OCI-LY3 (cell line): ENCODE results near the gene ARHGAP5.

ENCODE experiments used
- EZH2phosphoT487 ChIP-seq: fragments of 200-600 bp; shearing (Covaris generic); IDR thresholded peaks from 2 replicates; pipeline ENCODE4 v1.6.1; 2018; ENCODE audit warnings: antibody characterized with exemption, mixed run types, low read depth
- TF ChIP-seq, protein P1 (sequence below): fragments of 200-600, 300-600 bp; sonication (generic); IDR thresholded peaks from 2 replicates; pipeline ENCODE4 v1.5.1; 2014; ENCODE audit warnings: antibody characterized with exemption, low read length, low read depth

DNA sequence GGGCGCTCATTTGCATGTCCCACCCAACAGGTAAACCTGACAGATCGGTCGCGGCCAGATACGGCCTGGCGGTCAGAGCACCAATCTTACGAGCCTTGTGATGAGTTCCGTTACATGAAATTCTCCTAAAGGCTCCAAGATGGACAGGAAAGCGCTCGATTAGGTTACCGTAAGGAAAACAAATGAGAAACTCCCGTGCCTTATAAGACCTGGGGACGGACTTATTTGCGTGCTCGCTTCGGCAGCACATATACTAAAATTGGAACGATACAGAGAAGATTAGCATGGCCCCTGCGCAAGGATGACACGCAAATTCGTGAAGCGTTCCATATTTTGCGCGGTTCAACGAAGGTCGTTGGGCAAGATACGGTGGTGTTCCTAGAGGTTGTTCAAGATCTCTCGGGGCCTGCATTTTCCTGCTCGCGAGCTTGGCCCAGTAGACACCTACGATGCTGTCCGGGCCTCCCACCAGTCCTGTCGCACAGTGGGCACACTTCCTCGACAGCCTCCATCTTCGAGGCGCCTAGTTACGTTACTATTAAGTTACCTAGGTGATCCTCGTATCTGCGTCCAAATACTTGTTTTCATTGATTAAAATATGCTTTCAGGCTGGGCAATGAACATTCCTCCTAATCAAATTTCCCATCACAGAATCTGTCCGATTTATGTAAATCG, 124.8 kb downstream of the ARHGAP5 start, which contains the start of gene RNU6-7:
- TF ChIP-seq, protein P1, sequence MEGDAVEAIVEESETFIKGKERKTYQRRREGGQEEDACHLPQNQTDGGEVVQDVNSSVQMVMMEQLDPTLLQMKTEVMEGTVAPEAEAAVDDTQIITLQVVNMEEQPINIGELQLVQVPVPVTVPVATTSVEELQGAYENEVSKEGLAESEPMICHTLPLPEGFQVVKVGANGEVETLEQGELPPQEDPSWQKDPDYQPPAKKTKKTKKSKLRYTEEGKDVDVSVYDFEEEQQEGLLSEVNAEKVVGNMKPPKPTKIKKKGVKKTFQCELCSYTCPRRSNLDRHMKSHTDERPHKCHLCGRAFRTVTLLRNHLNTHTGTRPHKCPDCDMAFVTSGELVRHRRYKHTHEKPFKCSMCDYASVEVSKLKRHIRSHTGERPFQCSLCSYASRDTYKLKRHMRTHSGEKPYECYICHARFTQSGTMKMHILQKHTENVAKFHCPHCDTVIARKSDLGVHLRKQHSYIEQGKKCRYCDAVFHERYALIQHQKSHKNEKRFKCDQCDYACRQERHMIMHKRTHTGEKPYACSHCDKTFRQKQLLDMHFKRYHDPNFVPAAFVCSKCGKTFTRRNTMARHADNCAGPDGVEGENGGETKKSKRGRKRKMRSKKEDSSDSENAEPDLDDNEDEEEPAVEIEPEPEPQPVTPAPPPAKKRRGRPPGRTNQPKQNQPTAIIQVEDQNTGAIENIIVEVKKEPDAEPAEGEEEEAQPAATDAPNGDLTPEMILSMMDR, result no peak
- no peak for TF ChIP-seq EZH2phosphoT487
